T-helper 17 cell (primary cell): ENCODE results near the gene RP2. TPM values are rescaled to one million over a fixed set of nuclear protein-coding genes. Genes with fewer than 3 reads are reported as not detected.

ENCODE experiments used
- ATAC-seq: fragments of 150-1000 bp; cut with Tn5 transposase; 2 replicates; pipeline ENCODE4 v1.10.0; 2021; ENCODE audit warnings: mild to moderate bottlenecking, moderate library complexity
- DNase-seq, 3 donors: peaks; one replicate each; pipeline versions ENCODE4 v3.0.0 to v3.0.0-alpha.2; 2020 to 2021
- H3K9me3 ChIP-seq: one replicate; pipeline ENCODE4 v1.7.0; 2013; ENCODE audit warnings: low read length, mild to moderate bottlenecking; ENCODE audit not compliant: control insufficient read depth, poor library complexity, severe bottlenecking
- H3K27ac Mint-ChIP-seq: one replicate; pipeline ENCODE4 v1.8.0; 2022; ENCODE audit warnings: mild to moderate bottlenecking, moderate library complexity, mixed read lengths
- H3K27me3 Mint-ChIP-seq: one replicate; pipeline ENCODE4 v1.8.0; 2022; ENCODE audit warnings: mixed read lengths
- H3K36me3 Mint-ChIP-seq: one replicate; pipeline ENCODE4 v1.8.0; 2022; ENCODE audit warnings: low read depth, mixed read lengths
- H3K4me1 Mint-ChIP-seq: one replicate; pipeline ENCODE4 v1.8.0; 2022; ENCODE audit warnings: mild to moderate bottlenecking, mixed read lengths
- H3K4me3 Mint-ChIP-seq: one replicate; pipeline ENCODE4 v1.8.0; 2022; ENCODE audit warnings: mild to moderate bottlenecking, moderate library complexity, mixed read lengths
- total RNA-seq, 4 donors: library from RNA in 2 of 4; stranded (reverse) in 2 of 4; gene quantifications; one replicate each; pipeline ENCODE4 v1.2.3 and lab custom pipeline; 2022 to 2026

Gene RP2
- total RNA-seq, 2 donors from 2014 or later = 5.9 to 7.2 TPM

DNA sequence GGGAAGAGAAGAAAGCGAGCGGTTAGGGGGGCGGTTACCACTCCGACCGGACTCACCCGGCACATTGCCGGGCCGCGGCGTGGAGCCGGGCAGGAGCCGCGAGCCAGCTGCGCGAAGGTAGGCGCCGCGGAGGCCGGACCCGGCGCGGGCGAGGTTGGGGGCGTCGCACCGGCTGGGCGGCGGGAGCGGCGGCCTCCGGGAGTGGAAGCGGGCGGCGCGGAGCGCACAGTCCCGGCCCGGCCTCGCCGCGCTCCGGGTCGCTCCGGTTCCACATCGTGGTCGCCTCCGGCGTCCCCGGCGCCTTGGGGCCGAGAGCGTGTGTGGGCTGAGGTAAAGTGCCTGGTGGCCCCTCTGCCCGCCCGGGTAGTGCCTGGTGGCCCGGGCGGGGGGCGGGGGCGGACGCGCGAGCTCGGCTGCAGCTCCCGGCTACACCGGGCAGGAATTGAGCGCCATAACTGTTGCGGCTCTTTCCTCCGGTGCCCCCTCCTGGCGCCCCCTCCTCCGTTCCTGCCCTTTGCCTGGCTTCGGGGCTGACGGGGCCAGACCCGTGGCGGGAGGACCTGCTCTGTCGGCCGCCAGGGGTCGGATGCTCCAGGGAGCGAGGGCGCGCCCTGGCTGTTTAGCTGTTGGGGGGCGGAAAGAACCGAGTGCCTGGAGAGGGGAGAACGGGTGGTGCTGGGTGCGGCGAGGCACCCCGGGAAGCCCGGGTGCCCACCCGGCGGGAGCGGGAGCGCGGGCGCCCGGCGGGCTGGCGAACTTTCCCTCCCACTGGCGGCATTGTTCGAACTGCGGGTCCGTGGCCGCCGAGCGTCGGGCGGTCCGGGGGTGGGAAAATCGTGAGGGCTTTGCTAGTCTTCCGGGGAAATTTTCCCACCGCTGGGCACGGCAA lies 76.0 kb downstream of the RP2 start:
- no peaks in the 10 kb centered on the region for H3K9me3 ChIP-seq
- Mint-ChIP-seq H3K4me1 (peaks cover 7% of the 10 kb centered on the region), H3K4me3 (peak overlapping the region; percentile 84), H3K27me3 (peaks cover 21% of the 10 kb centered on the region), H3K36me3 (no peaks in the 10 kb centered on the region), H3K27ac (no peak overlapping the region)
- DNase-seq (peak in 2 of 3 donors; percentile 8 to 11), ATAC-seq (peak; percentile 68)

DNA sequence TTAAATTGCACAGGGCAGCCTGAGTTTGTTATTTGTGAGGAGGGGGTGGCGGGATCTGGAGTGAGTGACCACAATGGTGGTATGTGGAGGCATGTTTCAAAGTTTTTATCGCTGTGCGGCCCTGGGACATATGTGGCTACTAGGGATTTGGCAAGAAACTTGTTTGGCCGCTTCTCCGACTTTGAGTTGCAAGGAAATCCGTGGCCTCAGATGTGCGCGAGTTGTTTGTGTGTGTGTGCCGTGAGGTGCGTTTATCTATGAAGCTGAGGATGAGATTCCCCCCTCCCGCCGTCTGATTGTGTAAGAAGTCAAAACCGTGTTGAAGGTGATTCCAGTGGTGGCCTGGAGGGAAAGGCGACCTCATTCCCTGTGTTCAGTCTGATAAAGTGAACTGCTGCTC lies 76.8 kb downstream of the RP2 start:
- Mint-ChIP-seq H3K36me3 (no peaks in the 10 kb centered on the region), H3K4me1 (peaks cover 7% of the 10 kb centered on the region), H3K4me3 (peak overlapping the region; percentile 82), H3K27ac (peak overlapping the region; percentile 16), H3K27me3 (peaks cover 23% of the 10 kb centered on the region)
- no peaks in the 10 kb centered on the region for H3K9me3 ChIP-seq
- ATAC-seq (no peak), DNase-seq (no peak)

DNA sequence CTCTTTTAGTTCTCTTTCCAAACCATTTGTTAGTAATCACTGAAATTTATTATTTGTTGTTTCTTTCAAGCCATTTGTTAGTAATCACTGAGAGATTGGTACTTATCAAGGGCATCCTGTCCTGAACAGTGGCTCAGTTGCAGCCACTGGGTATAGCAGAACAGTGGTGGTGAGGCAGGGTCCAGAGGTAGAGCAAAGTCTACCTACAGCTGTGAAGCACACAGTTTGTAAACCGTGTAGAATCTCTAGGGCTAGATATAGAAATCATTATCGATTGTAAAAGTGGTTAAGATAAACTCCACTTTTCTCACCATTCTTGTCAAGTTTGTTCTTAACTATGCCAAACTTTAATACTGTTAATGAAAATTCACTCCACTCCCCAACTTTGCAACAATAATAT lies 79.4 kb downstream of the RP2 start:
- no peaks in the 10 kb centered on the region for H3K36me3 Mint-ChIP-seq
- H3K4me1 Mint-ChIP-seq = peaks cover 5% of the 10 kb centered on the region
- H3K27ac Mint-ChIP-seq = no peak overlapping the region
- no peak overlapping the region for H3K4me3 Mint-ChIP-seq
- peaks cover 23% of the 10 kb centered on the region for H3K27me3 Mint-ChIP-seq
- no peak for ATAC-seq
- DNase-seq = no peak
- no peaks in the 10 kb centered on the region for H3K9me3 ChIP-seq

DNA sequence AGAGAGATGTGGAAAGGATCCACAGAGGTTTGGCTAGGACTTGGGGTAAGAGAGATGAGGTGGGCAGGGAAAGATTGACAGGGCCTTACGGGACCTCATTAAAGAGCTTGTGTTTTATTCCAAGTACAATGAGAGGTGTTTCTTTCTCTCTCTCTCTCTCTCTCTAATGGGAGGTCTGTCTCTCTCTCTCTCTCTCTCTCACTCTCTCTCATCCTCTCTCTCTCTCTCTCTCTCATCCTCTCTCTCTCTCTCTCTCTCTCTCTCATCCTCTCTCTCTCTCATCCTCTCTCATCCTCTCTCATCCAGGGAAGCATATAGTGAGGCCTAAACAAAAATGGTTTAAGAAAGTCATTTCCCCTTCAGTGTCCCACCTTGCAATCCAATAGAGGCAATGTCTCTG lies 80.8 kb downstream of the RP2 start:
- no peaks in the 10 kb centered on the region for H3K9me3 ChIP-seq
- H3K4me3 Mint-ChIP-seq = peak overlapping the region; percentile 61
- H3K27ac Mint-ChIP-seq = no peak overlapping the region
- no peak for DNase-seq
- ATAC-seq = no peak
- peaks cover 5% of the 10 kb centered on the region for H3K4me1 Mint-ChIP-seq
- no peaks in the 10 kb centered on the region for H3K36me3 Mint-ChIP-seq
- peaks cover 27% of the 10 kb centered on the region for H3K27me3 Mint-ChIP-seq

DNA sequence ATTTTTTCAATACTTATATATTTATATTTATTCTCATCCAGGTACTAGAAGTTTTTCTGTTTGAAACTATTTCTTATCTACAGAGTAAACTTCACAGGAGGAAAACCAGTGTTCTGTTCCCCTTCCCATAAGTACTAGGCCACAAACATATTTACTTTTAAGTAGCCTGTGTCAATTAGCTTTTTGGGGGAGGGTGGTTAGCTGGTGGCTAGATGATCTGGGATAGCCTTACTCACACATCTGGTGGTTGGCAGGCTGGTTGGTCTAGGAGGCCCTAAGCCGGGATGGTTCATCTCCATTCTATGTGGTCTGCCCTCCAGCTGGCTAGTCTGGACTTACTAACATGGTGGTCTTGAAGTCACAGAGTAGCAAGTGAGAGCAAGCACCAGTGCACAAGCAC lies 81.6 kb downstream of the RP2 start:
- peaks cover 28% of the 10 kb centered on the region for H3K27me3 Mint-ChIP-seq
- H3K9me3 ChIP-seq = no peaks in the 10 kb centered on the region
- peaks cover 5% of the 10 kb centered on the region for H3K4me1 Mint-ChIP-seq
- DNase-seq (no peak), ATAC-seq (no peak)
- H3K27ac Mint-ChIP-seq = no peak overlapping the region
- H3K36me3 Mint-ChIP-seq = no peaks in the 10 kb centered on the region
- no peak overlapping the region for H3K4me3 Mint-ChIP-seq

DNA sequence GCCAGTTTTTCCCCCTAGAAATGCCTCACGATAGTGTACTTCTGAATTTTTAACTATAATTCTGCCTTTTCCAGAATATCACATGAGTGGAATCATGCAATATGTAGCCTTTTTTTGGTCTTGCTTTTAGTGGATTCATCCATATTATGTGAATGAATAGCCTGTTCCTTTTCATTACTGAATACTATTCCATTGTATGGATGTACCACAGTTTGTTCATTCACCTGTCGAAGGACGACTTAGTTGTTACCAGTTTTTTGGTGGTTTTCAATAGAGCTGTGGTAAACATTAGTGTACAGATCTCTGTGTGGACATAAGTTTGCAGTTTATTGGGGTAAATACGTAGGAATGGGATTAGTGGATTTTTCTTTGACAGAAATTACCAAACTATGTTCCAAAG lies 83.4 kb downstream of the RP2 start:
- ATAC-seq = no peak

DNA sequence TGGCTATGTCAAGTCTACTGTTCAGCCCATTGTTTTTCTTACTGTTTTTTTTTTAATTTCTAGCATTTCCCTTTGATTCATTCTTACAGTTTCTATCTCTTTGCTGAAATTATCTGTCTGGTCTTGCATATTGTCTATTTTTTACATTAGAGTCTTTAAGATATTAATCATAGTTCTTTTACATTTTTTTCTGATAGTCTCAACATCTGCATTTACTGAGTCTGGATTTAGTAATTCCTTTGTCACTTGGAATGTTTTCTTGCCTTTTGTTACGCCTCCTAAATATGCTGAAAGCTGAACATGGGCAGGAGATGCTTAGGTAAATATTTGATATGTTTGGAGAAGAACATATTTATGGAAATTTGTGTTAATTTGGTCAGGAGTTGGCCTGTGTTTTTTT lies 85.8 kb downstream of the RP2 start:
- ATAC-seq = no peak
- no peak overlapping the region for H3K27ac Mint-ChIP-seq
- no peaks in the 10 kb centered on the region for H3K36me3 Mint-ChIP-seq
- DNase-seq = no peak
- H3K4me1 Mint-ChIP-seq = no peaks in the 10 kb centered on the region
- peaks cover 9% of the 10 kb centered on the region for H3K27me3 Mint-ChIP-seq
- no peak overlapping the region for H3K4me3 Mint-ChIP-seq
- no peaks in the 10 kb centered on the region for H3K9me3 ChIP-seq

More for the DNA sequence above, 83.4 kb downstream of the RP2 start:
- Mint-ChIP-seq H3K27ac (no peak overlapping the region), H3K36me3 (no peaks in the 10 kb centered on the region), H3K27me3 (peaks cover 20% of the 10 kb centered on the region), H3K4me1 (no peaks in the 10 kb centered on the region), H3K4me3 (no peak overlapping the region)
- H3K9me3 ChIP-seq = no peaks in the 10 kb centered on the region
- no peak for DNase-seq

DNA sequence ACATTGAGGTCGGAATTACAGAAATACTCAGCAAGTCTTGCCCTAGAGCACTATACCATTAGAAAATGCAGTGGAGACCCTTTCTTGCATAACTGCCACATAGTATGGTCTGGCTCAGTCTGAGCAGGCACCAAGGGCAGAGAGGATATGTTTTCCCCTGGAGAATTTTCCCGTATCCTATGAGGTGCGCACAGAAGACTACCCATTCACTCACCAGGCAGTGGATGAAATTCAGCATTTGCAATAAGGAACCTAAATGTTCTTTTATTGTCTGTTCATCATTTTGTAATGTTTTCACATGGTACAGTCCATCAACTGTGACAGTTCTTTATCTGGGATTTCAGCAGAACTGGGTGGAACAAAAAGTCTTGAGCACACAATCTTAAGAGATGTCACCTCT lies 90.9 kb downstream of the RP2 start:
- H3K4me1 Mint-ChIP-seq = no peaks in the 10 kb centered on the region
- H3K27ac Mint-ChIP-seq = peak overlapping the region; percentile 6

DNA sequence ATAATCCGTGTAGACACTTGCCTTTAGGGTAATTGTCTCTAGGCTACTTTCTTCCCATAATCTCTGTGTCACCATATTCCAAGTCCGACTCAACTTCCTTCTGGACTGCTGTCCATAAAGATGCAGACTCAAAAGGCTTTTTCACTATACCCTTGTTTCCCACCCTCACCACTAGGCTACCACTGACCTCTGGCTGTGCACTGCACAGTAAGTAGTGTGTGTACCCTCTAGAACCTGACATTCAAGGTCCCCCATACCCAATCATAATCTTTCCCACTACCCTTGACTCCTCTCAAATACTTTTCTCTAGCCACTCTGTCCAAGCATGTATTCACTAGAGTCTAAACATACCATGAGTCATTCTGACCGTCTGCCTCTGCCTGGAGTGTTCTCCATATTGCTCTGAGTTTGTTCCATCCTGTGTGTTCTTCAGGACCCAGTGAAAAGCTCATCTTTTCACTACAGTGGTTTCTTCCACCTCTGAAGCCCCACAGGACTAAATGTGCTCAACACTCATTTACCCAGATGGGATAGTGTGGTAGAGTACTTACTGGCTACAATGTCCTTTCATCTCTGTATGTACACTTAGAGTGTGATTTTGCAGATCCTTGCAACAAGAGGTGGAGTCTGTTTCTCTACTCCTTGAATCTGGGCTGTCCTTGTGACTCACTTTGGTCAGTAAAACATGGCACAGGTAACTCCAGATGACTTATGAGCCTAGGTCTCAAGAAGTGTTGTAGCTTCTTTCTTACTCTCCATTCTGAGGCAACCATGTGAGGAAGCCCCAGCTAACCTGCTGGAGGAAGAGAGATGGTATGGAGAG lies 92.8 kb downstream of the RP2 start:
- ATAC-seq (no peak), DNase-seq (no peak)
- Mint-ChIP-seq H3K4me3 (no peak overlapping the region), H3K27me3 (peaks cover 5% of the 10 kb centered on the region), H3K36me3 (no peaks in the 10 kb centered on the region), H3K27ac (no peak overlapping the region), H3K4me1 (no peaks in the 10 kb centered on the region)
- no peaks in the 10 kb centered on the region for H3K9me3 ChIP-seq

More for the DNA sequence above, 90.9 kb downstream of the RP2 start:
- H3K9me3 ChIP-seq = no peaks in the 10 kb centered on the region
- no peak overlapping the region for H3K4me3 Mint-ChIP-seq
- no peak for ATAC-seq
- DNase-seq = no peak
- no peaks in the 10 kb centered on the region for H3K36me3 Mint-ChIP-seq
- peaks cover 5% of the 10 kb centered on the region for H3K27me3 Mint-ChIP-seq

Other genes with a start within 250 kb of the RP2 start
- gene SLC9A7, start 77.9 kb upstream of the RP2 start, total RNA-seq = 1 to 10 TPM; 1.6 to 2.8 TPM
- under 1 TPM; 0.32 to 0.50 TPM for gene JADE3, start 75.4 kb downstream of the RP2 start, total RNA-seq
- gene RGN, start 241.4 kb downstream of the RP2 start, total RNA-seq = not detected